Sigmoid colon (tissue), 7 donors: Measurements from ENCODE around the gene ZNF445. TPM values are rescaled to one million over a fixed set of nuclear protein-coding genes. Genes with fewer than 3 reads are reported as not detected.
"Not testable (repeated sequence)": the region's sequence is repeated elsewhere in the genome, so short reads cannot be mapped to it uniquely, and the experiment has no call there.

Source experiments
- DNase-seq: peaks from one replicate; pipeline ENCODE4 v3.0.0-alpha.2; 2019
- H3K27ac ChIP-seq, 4 donors: fragments of 200-600 bp; sonication (generic); one replicate each; pipeline ENCODE4 v1.5.1; 2016 to 2019; ENCODE audit warnings: mild to moderate bottlenecking in 1 of 4
- H3K27me3 ChIP-seq, 3 donors: fragments of 200-600 bp; sonication (generic); one replicate each; pipeline ENCODE4 v1.5.1; 2019; ENCODE audit warnings: mild to moderate bottlenecking in 1 of 3
- H3K36me3 ChIP-seq, 4 donors: fragments of 200-600 bp; sonication (generic); one replicate each; pipeline ENCODE4 v1.5.1; 2016 to 2019
- H3K4me1 ChIP-seq, 4 donors: fragments of 200-600 bp; sonication (generic); one replicate each; pipeline ENCODE4 v1.5.1; 2017 to 2019
- H3K4me3 ChIP-seq, 4 donors: fragments of 200-600 bp; sonication (generic); one replicate each; pipeline ENCODE4 v1.5.1; 2017 to 2019; ENCODE audit warnings: mild to moderate bottlenecking in 2 of 4, moderate library complexity in 1 of 4
- H3K9me3 ChIP-seq, 4 donors: fragments of 200-600 bp in 3 of 4; sonication (generic) in 3 of 4; one replicate each; pipeline versions ENCODE4 v1.5.1 to v1.6.1; 2013 to 2019
- CTCF ChIP-seq, 4 experiments: fragments of 450-650 bp in 3 of 4; fragments of 200-600 bp in 1 of 4; IDR thresholded peaks; one replicate each; pipeline ENCODE4 v1.5.1; 2016 to 2019; ENCODE audit warnings: antibody characterized with exemption in 4 of 4, mild to moderate bottlenecking in 3 of 4, moderate library complexity in 2 of 4
- EP300 ChIP-seq, 4 donors: sonication (generic); formaldehyde crosslinking; IDR thresholded peaks; one replicate each; pipeline ENCODE4 v1.6.1; 2017; ENCODE audit warnings: antibody characterized with exemption in 4 of 4
- POLR2A ChIP-seq, 2 donors: fragments of 450-650 bp; IDR thresholded peaks; one replicate each; pipeline ENCODE4 v1.6.1; 2016; ENCODE audit warnings: antibody characterized with exemption in 2 of 2, mild to moderate bottlenecking in 2 of 2, moderate library complexity in 2 of 2
- POLR2AphosphoS5 ChIP-seq, 4 donors: sonication (generic); formaldehyde crosslinking; IDR thresholded peaks; one replicate each; pipeline ENCODE4 v1.6.1; 2017; ENCODE audit warnings: antibody characterized with exemption in 4 of 4
- WGBS, 2 donors: extraction: QIAGEN DNeasy Blood & Tissue Kit; methylation state at CpG; one replicate each; pipeline ENCODE4 v1.1.7; 2013; 5-methylcytosine and 5-hydroxymethylcytosine counted together
- intact Hi-C: fragments of 100-400 bp; cut with DNase I; formaldehyde crosslinking; loops from one replicate; pipeline ENCODE4 v1.15.1; 2023
- polyA plus RNA-seq, 3 donors: library from polyadenylated mRNA; stranded (reverse); fragments of 200-250 nt; gene quantifications; one replicate each; pipeline ENCODE4 v1.2.3, GENCODE V29; 2013
- total RNA-seq, 4 donors: library from RNA; depleted of rRNA; stranded (reverse); fragments of >200 nt; gene quantifications; one replicate each; pipeline ENCODE4 v1.1.0, GENCODE V29; 2016
- donor health status: healthy with polysubstance abuse.
- donor health status: Bipolar disorder and iron deficiency.
- donor health status: healthy.

Gene ZNF445
- total and polyA plus RNA-seq, 7 donors: 1.2 to 13.3 (median 7.1) TPM

GRCh38 chr3:44470430-44470829 lies 7.0 kb downstream of the ZNF445 start:
- TF ChIP-seq EP300 (IDR thresholded peaks at IDR 0.05) (no peak), POLR2AphosphoS5 (IDR thresholded peaks at IDR 0.05) (no peak), CTCF (IDR thresholded peaks at IDR 0.05) (no peak), POLR2A (IDR thresholded peaks at IDR 0.05) (no peak)
- no peak overlapping the region for H3K27ac ChIP-seq
- intact Hi-C loops: no loop called here
- WGBS, 2 donors: 85 to 93% methylated on average over 1 of the region's 1 CpG
- no peaks in the 10 kb centered on the region for H3K9me3 ChIP-seq
- H3K4me3 ChIP-seq: no peak overlapping the region
- H3K4me1 ChIP-seq: peaks cover 0 to 22% (median 16%) of the 10 kb centered on the region in 4 donors
- DNase-seq: no peak
- no peaks in the 10 kb centered on the region for H3K27me3 ChIP-seq
- peaks cover 0 to 13% (median 0%) of the 10 kb centered on the region in 4 donors for H3K36me3 ChIP-seq

- intact Hi-C loops: no loop called here
These were observed 7.6 kb downstream of the ZNF445 start for GRCh38 chr3:44469914-44470313.

GRCh38 chr3:44468572-44469520 lies 8.6 kb downstream of the ZNF445 start:
- no peak for DNase-seq
- no peak overlapping the region for H3K27ac ChIP-seq
- H3K9me3 ChIP-seq: no peaks in the 10 kb centered on the region
- intact Hi-C loops: no loop called here
- H3K4me1 ChIP-seq: peaks cover 0 to 19% (median 12%) of the 10 kb centered on the region in 4 donors
- 74 to 75% methylated on average over 10 of the region's 10 CpGs for WGBS, 2 donors
- peaks cover 0 to 18% (median 2%) of the 10 kb centered on the region in 4 donors for H3K36me3 ChIP-seq
- TF ChIP-seq POLR2A (IDR thresholded peaks at IDR 0.05): no peak
- no peak for TF ChIP-seq CTCF (IDR thresholded peaks at IDR 0.05)
- H3K4me3 ChIP-seq: no peak overlapping the region
- H3K27me3 ChIP-seq: no peaks in the 10 kb centered on the region

More at GRCh38 chr3:44469914-44470313, 7.6 kb downstream of the ZNF445 start:
- DNase-seq: no peak
- Histone ChIP-seq H3K27ac (no peak overlapping the region), H3K9me3 (no peaks in the 10 kb centered on the region), H3K36me3 (peaks cover 0 to 13% (median 0%) of the 10 kb centered on the region in 4 donors), H3K27me3 (no peaks in the 10 kb centered on the region), H3K4me1 (peaks cover 0 to 22% (median 14%) of the 10 kb centered on the region in 4 donors), H3K4me3 (no peak overlapping the region)
- TF ChIP-seq POLR2AphosphoS5 (IDR thresholded peaks at IDR 0.05) (no peak), CTCF (IDR thresholded peaks at IDR 0.05) (no peak), EP300 (IDR thresholded peaks at IDR 0.05) (no peak), POLR2A (IDR thresholded peaks at IDR 0.05) (no peak)
- 76 to 77% methylated on average over 5 of the region's 5 CpGs for WGBS, 2 donors

- Histone ChIP-seq H3K36me3 (peaks cover 0 to 25% (median 6%) of the 10 kb centered on the region in 4 donors), H3K4me1 (peaks cover 0 to 19% (median 12%) of the 10 kb centered on the region in 4 donors)
- H3K4me3 ChIP-seq, intact Hi-C loops, H3K9me3 ChIP-seq, DNase-seq, H3K27ac ChIP-seq, H3K27me3 ChIP-seq: not testable (repeated sequence)
- 84 to 91% methylated on average over 2 of the region's 2 CpGs for WGBS, 2 donors
These were observed 9.4 kb downstream of the ZNF445 start for GRCh38 chr3:44468099-44468537.

GRCh38 chr3:44467241-44467640 lies 10.2 kb downstream of the ZNF445 start:
- Histone ChIP-seq H3K4me1 (peaks cover 0 to 17% (median 9%) of the 10 kb centered on the region in 4 donors), H3K4me3 (no peak overlapping the region), H3K27ac (no peak overlapping the region), H3K9me3 (no peaks in the 10 kb centered on the region), H3K27me3 (no peaks in the 10 kb centered on the region), H3K36me3 (peaks cover 0 to 31% (median 6%) of the 10 kb centered on the region in 4 donors)
- DNase-seq: no peak
- intact Hi-C loops: no loop called here
- no peak for TF ChIP-seq CTCF (IDR thresholded peaks at IDR 0.05)
- 18 to 43% methylated on average over 1 of the region's 1 CpG for WGBS, 2 donors

- H3K27me3 ChIP-seq, H3K27ac ChIP-seq, H3K9me3 ChIP-seq, intact Hi-C loops, H3K4me3 ChIP-seq, H3K4me1 ChIP-seq, DNase-seq: not testable (repeated sequence)
- H3K36me3 ChIP-seq: peaks cover 0 to 38% (median 6%) of the 10 kb centered on the region in 4 donors
- WGBS, 2 donors: 98% methylated on average over 7 of the region's 7 CpGs
These were observed 12.6 kb downstream of the ZNF445 start for GRCh38 chr3:44464920-44465319.
